Activated naive CD4-positive, alpha-beta T cell treated with anti-CD3 and anti-CD28 coated beads, Interleukin-2, amount 10 ng/mL, durations not matched to agents 7 days and 5 days (primary cell): Measurements from ENCODE around the gene SEC63.

ENCODE experiments used
- CTCF ChIA-PET: fragments of 350-600 bp; sonication (Branson Sonifier 250); formaldehyde crosslinking; loops from one replicate; lab custom pipeline; 2021; ENCODE audit warnings: antibody characterized with exemption; lab: Charles Lee
- DNase-seq: peaks from one replicate; pipeline ENCODE4 v3.0.0-alpha.2; 2020
- H3K27ac Mint-ChIP-seq: one replicate; pipeline ENCODE4 v1.8.0; 2021; ENCODE audit warnings: mild to moderate bottlenecking, moderate library complexity, mixed read lengths
- H3K27me3 Mint-ChIP-seq: one replicate; pipeline ENCODE4 v1.8.0; 2021; ENCODE audit warnings: mild to moderate bottlenecking, mixed read lengths
- H3K36me3 Mint-ChIP-seq: one replicate; pipeline ENCODE4 v1.8.0; 2021; ENCODE audit warnings: mixed read lengths
- H3K4me1 Mint-ChIP-seq: one replicate; pipeline ENCODE4 v1.8.0; 2021; ENCODE audit warnings: mixed read lengths
- H3K4me3 Mint-ChIP-seq: one replicate; pipeline ENCODE4 v1.8.0; 2021; ENCODE audit warnings: mild to moderate bottlenecking, moderate library complexity, mixed read lengths
- H3K9me3 Mint-ChIP-seq: one replicate; pipeline ENCODE4 v1.8.0; 2021; ENCODE audit warnings: mixed read lengths

SEC63 gene

GRCh38 chr6:107846262-107846795 is 111.7 kb downstream of the SEC63 start:
- Mint-ChIP-seq H3K27ac (no peak overlapping the region), H3K9me3 (no peaks in the 10 kb centered on the region), H3K36me3 (peaks cover 2% of the 10 kb centered on the region), H3K27me3 (peaks cover 37% of the 10 kb centered on the region), H3K4me1 (peaks cover 32% of the 10 kb centered on the region), H3K4me3 (no peak overlapping the region)
- DNase-seq = no peak
- CTCF ChIA-PET = interaction anchor here (1.4 to 6.3 kb wide), 10 partner anchors 13 to 171 kb away, joined by 3 to 72 read pairs (median 22); partner anchors contain the start of gene SCML4

- Mint-ChIP-seq H3K4me3 (no peak overlapping the region), H3K27ac (no peak overlapping the region), H3K4me1 (peaks cover 32% of the 10 kb centered on the region), H3K27me3 (peaks cover 37% of the 10 kb centered on the region), H3K9me3 (no peaks in the 10 kb centered on the region), H3K36me3 (peaks cover 2% of the 10 kb centered on the region)
- DNase-seq = no peak
- CTCF ChIA-PET = interaction anchor here (3.6 to 6.3 kb wide), 3 partner anchors 23 to 171 kb away, joined by 37 to 72 read pairs (median 48); no protein-coding TSS in a partner anchor
These were observed 112.2 kb downstream of the SEC63 start for GRCh38 chr6:107845777-107846176.

- no peaks in the 10 kb centered on the region for H3K9me3 Mint-ChIP-seq
- peaks cover 29% of the 10 kb centered on the region for H3K27me3 Mint-ChIP-seq
- peaks cover 21% of the 10 kb centered on the region for H3K4me1 Mint-ChIP-seq
- no peak for DNase-seq
- H3K36me3 Mint-ChIP-seq = peaks cover 2% of the 10 kb centered on the region
- H3K4me3 Mint-ChIP-seq = no peak overlapping the region
- H3K27ac Mint-ChIP-seq = no peak overlapping the region
- CTCF ChIA-PET = interaction anchor here (0.7 to 1.7 kb wide), 3 partner anchors 10 to 114 kb away, joined by 3 to 10 read pairs (median 3); no protein-coding TSS in a partner anchor
These were observed 114.6 kb downstream of the SEC63 start for GRCh38 chr6:107843400-107843799.

GRCh38 chr6:107841275-107841670 is 116.7 kb downstream of the SEC63 start:
- no peak for DNase-seq
- peaks cover 2% of the 10 kb centered on the region for H3K36me3 Mint-ChIP-seq
- CTCF ChIA-PET = interaction anchor here (1.0 to 1.4 kb wide), 2 partner anchors 22 to 40 kb away, joined by 3 read pairs; no protein-coding TSS in a partner anchor
- H3K27ac Mint-ChIP-seq = no peak overlapping the region
- H3K4me1 Mint-ChIP-seq = peaks cover 13% of the 10 kb centered on the region
- H3K4me3 Mint-ChIP-seq = no peak overlapping the region
- peaks cover 14% of the 10 kb centered on the region for H3K27me3 Mint-ChIP-seq
- H3K9me3 Mint-ChIP-seq = no peaks in the 10 kb centered on the region

- DNase-seq = no peak
- Mint-ChIP-seq H3K4me1 (peaks cover 13% of the 10 kb centered on the region), H3K36me3 (peaks cover 2% of the 10 kb centered on the region), H3K27ac (no peak overlapping the region), H3K4me3 (no peak overlapping the region), H3K27me3 (peaks cover 11% of the 10 kb centered on the region), H3K9me3 (no peaks in the 10 kb centered on the region)
- CTCF ChIA-PET = interaction anchor here (1.0 to 1.7 kb wide), 3 partner anchors 13 to 39 kb away, joined by 3 to 4 read pairs (median 3); no protein-coding TSS in a partner anchor
These were observed 117.3 kb downstream of the SEC63 start for GRCh38 chr6:107840636-107841274.

- CTCF ChIA-PET = interaction anchor here (0.8 to 3.7 kb wide), 4 partner anchors 11 to 103 kb away, joined by 3 to 21 read pairs (median 3); no protein-coding TSS in a partner anchor
- DNase-seq = no peak
- Mint-ChIP-seq H3K9me3 (no peaks in the 10 kb centered on the region), H3K4me3 (no peak overlapping the region), H3K36me3 (peaks cover 1% of the 10 kb centered on the region), H3K4me1 (peaks cover 25% of the 10 kb centered on the region), H3K27me3 (peaks cover 4% of the 10 kb centered on the region), H3K27ac (peak overlapping the region; percentile 43)
These were observed 124.9 kb downstream of the SEC63 start for GRCh38 chr6:107833136-107833535.

- peaks cover 3% of the 10 kb centered on the region for H3K27me3 Mint-ChIP-seq
These were observed 125.6 kb downstream of the SEC63 start for GRCh38 chr6:107832151-107833056.

GRCh38 chr6:107830060-107830459 is 127.9 kb downstream of the SEC63 start:
- Mint-ChIP-seq H3K27ac (no peak overlapping the region), H3K36me3 (peaks cover 1% of the 10 kb centered on the region), H3K4me3 (no peak overlapping the region), H3K4me1 (peaks cover 28% of the 10 kb centered on the region), H3K27me3 (peaks cover 6% of the 10 kb centered on the region), H3K9me3 (no peaks in the 10 kb centered on the region)
- no peak for DNase-seq
- CTCF ChIA-PET = interaction anchor here (1.0 kb wide), 1 partner anchor 18 kb away, joined by 4 read pairs; no protein-coding TSS in a partner anchor

More at GRCh38 chr6:107832151-107833056, 125.6 kb downstream of the SEC63 start:
- CTCF ChIA-PET = interaction anchor here (1.0 to 3.7 kb wide), 2 partner anchors 12 to 15 kb away, joined by 3 to 21 read pairs; no protein-coding TSS in a partner anchor
- Mint-ChIP-seq H3K27ac (peak overlapping the region; percentile 43), H3K9me3 (no peaks in the 10 kb centered on the region), H3K4me1 (peaks cover 27% of the 10 kb centered on the region), H3K36me3 (peaks cover 1% of the 10 kb centered on the region), H3K4me3 (no peak overlapping the region)
- DNase-seq = no peak

GRCh38 chr6:107827541-107827940 is 130.5 kb downstream of the SEC63 start:
- Mint-ChIP-seq H3K4me1 (peaks cover 37% of the 10 kb centered on the region), H3K9me3 (no peaks in the 10 kb centered on the region), H3K36me3 (peaks cover 5% of the 10 kb centered on the region), H3K27me3 (peaks cover 6% of the 10 kb centered on the region), H3K4me3 (no peak overlapping the region), H3K27ac (no peak overlapping the region)
- no peak for DNase-seq
- CTCF ChIA-PET = interaction anchor here (1.0 to 1.3 kb wide), 3 partner anchors 12 to 21 kb away, joined by 3 to 4 read pairs (median 4); no protein-coding TSS in a partner anchor

- Mint-ChIP-seq H3K9me3 (no peaks in the 10 kb centered on the region), H3K27me3 (peaks cover 3% of the 10 kb centered on the region), H3K27ac (peak overlapping the region; percentile 100), H3K4me3 (peak overlapping the region; percentile 92), H3K4me1 (peaks cover 66% of the 10 kb centered on the region), H3K36me3 (peaks cover 17% of the 10 kb centered on the region)
- DNase-seq = peak; percentile 69
- CTCF ChIA-PET = interaction anchor here (0.9 to 6.9 kb wide), 8 partner anchors 25 to 110 kb away, joined by 3 to 70 read pairs (median 6); no protein-coding TSS in a partner anchor
These were observed 134.9 kb downstream of the SEC63 start for GRCh38 chr6:107823047-107823557.

GRCh38 chr6:107822176-107823046 is 135.6 kb downstream of the SEC63 start:
- CTCF ChIA-PET = interaction anchor here (0.5 to 6.9 kb wide), 7 partner anchors 9 to 92 kb away, joined by 3 to 70 read pairs (median 6); no protein-coding TSS in a partner anchor
- DNase-seq = peak; percentile 79
- Mint-ChIP-seq H3K27me3 (peaks cover 3% of the 10 kb centered on the region), H3K27ac (peak overlapping the region; percentile 100), H3K4me3 (peak overlapping the region; percentile 92), H3K9me3 (no peaks in the 10 kb centered on the region), H3K36me3 (peaks cover 23% of the 10 kb centered on the region), H3K4me1 (peaks cover 71% of the 10 kb centered on the region)

- Mint-ChIP-seq H3K27me3 (peaks cover 3% of the 10 kb centered on the region), H3K27ac (peak overlapping the region; percentile 100), H3K9me3 (no peaks in the 10 kb centered on the region), H3K4me3 (peak overlapping the region; percentile 92), H3K36me3 (peaks cover 23% of the 10 kb centered on the region), H3K4me1 (peaks cover 79% of the 10 kb centered on the region)
- CTCF ChIA-PET = interaction anchor here (0.5 to 6.9 kb wide), 7 partner anchors 8 to 92 kb away, joined by 3 to 70 read pairs (median 4); no protein-coding TSS in a partner anchor
- peak; percentile 27 for DNase-seq
These were observed 136.4 kb downstream of the SEC63 start for GRCh38 chr6:107821591-107821990.
